Breast epithelium (tissue), 4 donors: ENCODE data around the gene CYP2W1. TPM values are rescaled to one million over a fixed set of nuclear protein-coding genes. Genes with fewer than 3 reads are reported as not detected.

ENCODE experiments used
- DNase-seq, 2 donors: peaks; one replicate each; pipeline ENCODE4 v3.0.0-alpha.2; 2019; ENCODE audit warnings: low spot score in 2 of 2
- H3K27ac ChIP-seq, 2 donors: fragments of 200-600 bp; sonication (generic) in 1 of 2; one replicate each; pipeline ENCODE4 v1.5.1; 2016 to 2019; ENCODE audit warnings: mild to moderate bottlenecking in 1 of 2
- H3K27me3 ChIP-seq, 2 donors: fragments of 200-600 bp; sonication (generic) in 1 of 2; one replicate each; pipeline versions ENCODE4 v1.5.1 to v1.6.0; 2017 to 2019; ENCODE audit warnings: control low read depth in 1 of 2, mild to moderate bottlenecking in 1 of 2
- H3K36me3 ChIP-seq: fragments of 200-600 bp; one replicate; pipeline ENCODE4 v1.5.1; 2019
- H3K4me1 ChIP-seq, 2 donors: fragments of 200-600 bp; sonication (generic); one replicate each; pipeline ENCODE4 v1.5.1; 2016 to 2019; ENCODE audit warnings: control low read depth in 1 of 2
- H3K4me3 ChIP-seq, 3 donors: fragments of 200-600 bp; sonication (generic); 1 replicate in 2 of 3; 2 replicates in 1 of 3; pipeline ENCODE4 v1.5.1; 2016 to 2019; ENCODE audit warnings: mild to moderate bottlenecking in 3 of 3, moderate library complexity in 2 of 3
- H3K9me3 ChIP-seq, 2 donors: fragments of 200-600 bp; sonication (generic) in 1 of 2; one replicate each; pipeline ENCODE4 v1.5.1; 2016 to 2019; ENCODE audit warnings: control low read depth in 1 of 2
- POLR2A ChIP-seq: fragments of 450-650 bp; IDR thresholded peaks from one replicate; pipeline ENCODE4 v1.6.1; 2016; ENCODE audit warnings: antibody characterized with exemption, mild to moderate bottlenecking, moderate library complexity
- POLR2AphosphoS5 ChIP-seq, 3 donors: sonication (generic); formaldehyde crosslinking; IDR thresholded peaks; one replicate each; pipeline ENCODE4 v1.6.1; 2017; ENCODE audit warnings: antibody characterized with exemption in 3 of 3
- intact Hi-C: fragments of 100-400 bp; cut with DNase I; formaldehyde crosslinking; loops from one replicate; pipeline ENCODE4 v1.15.1; 2023; ENCODE audit warnings: low total_unique reads
- total RNA-seq, 3 donors: library from RNA; depleted of rRNA; stranded (reverse); fragments of >200 nt; gene quantifications; one replicate each; pipeline ENCODE4 v1.1.0, GENCODE V29; 2016
- TF ChIP-seq, protein P1 (sequence below), 3 donors: fragments of 450-650 bp; IDR thresholded peaks; one replicate each; pipeline ENCODE4 v1.5.1; 2016 to 2017; ENCODE audit warnings: antibody characterized with exemption in 3 of 3, mild to moderate bottlenecking in 3 of 3, moderate library complexity in 3 of 3

The CYP2W1 gene
- total RNA-seq, 3 donors from 2014 or later, result not detected

DNA sequence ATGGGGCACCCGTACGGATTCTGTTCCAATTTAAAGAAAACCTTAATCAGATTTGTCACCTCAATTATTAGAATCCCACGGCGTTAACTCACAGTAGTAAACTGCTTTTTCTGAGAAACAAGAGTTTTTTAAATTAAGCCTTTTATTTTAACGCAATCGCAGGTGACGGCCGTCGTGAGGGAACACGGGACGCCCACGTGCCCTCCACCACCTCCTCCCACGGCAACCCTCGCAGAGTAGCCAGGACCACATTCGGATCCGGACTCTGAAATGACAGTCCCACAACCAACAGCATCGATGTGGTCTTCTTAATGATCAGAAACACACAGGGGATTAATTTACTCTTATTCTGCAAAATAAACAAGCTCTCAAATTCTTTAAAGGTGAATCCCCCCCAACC is 39.4 kb downstream of the CYP2W1 start:
- Histone ChIP-seq H3K27me3 (no peaks in the 10 kb centered on the region), H3K36me3 (no peaks in the 10 kb centered on the region), H3K4me1 (no peaks in the 10 kb centered on the region), H3K9me3 (no peaks in the 10 kb centered on the region), H3K27ac (no peak overlapping the region), H3K4me3 (no peak overlapping the region)
- no peak for DNase-seq
- no peak for TF ChIP-seq POLR2AphosphoS5 (IDR thresholded peaks at IDR 0.05)
- no peak for TF ChIP-seq POLR2A
- intact Hi-C loops, result no loop called here

DNA sequence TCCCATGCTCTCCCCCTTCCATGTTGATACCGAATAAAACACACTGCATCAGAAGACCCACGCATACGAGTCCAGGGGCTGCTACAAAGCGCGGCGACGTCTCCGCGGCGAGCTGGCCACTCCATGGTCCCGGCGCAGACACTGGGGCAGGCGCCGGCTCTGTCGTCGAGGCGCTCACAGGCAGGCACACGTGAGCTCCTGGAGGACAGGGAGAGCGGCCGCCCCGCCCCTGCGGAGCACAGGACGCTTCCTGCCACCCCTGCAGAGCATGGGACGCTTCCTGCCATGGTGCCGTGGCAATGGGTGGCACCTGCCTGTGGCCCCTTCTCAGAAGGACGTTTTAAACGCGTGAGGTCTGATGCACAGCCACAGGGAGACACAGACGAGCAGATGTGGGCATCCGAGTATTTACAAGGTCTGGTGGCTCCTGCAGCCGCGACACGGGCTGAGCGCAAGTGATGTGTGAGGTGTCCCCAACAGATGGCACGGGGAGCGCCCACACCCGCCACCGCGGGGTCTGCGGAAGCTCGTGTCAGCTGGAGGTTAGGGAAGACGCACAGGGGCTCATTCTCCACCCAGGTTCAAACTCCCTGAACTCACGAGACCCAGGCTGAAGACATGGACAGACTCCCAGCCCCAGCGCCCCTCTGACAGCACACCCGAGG is 40.0 kb downstream of the CYP2W1 start:
- H3K36me3 ChIP-seq, result no peaks in the 10 kb centered on the region
- H3K4me1 ChIP-seq, result no peaks in the 10 kb centered on the region

DNA sequence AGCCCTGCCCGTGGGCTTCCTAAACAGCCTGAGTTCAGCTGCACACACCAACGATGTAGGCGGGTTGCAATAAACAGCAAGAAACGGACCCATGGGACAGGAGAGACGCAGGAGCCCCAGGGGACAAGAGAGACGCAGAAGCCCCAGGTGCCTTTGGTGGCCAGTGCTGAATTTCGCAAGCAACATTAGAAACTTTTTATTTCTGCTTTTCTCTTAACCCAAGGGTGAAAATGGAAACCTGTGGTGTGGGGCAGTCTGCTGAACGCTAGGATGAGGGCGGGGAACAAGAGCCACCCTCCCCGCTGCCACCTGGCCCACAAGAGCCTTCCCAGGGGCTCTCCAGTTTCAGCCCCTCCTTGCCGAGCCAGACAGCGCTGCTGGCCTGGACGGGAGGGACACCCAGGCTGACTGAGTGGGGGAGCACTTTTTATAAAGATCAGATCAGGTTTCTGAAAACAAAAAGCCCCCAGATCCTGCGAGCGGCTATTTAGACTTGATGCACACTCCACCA is 41.4 kb downstream of the CYP2W1 start:
- no peaks in the 10 kb centered on the region for H3K27me3 ChIP-seq
- H3K4me3 ChIP-seq, result no peak overlapping the region
- no peaks in the 10 kb centered on the region for H3K9me3 ChIP-seq
- no peak overlapping the region for H3K27ac ChIP-seq
- H3K36me3 ChIP-seq, result no peaks in the 10 kb centered on the region
- TF ChIP-seq, protein P1, sequence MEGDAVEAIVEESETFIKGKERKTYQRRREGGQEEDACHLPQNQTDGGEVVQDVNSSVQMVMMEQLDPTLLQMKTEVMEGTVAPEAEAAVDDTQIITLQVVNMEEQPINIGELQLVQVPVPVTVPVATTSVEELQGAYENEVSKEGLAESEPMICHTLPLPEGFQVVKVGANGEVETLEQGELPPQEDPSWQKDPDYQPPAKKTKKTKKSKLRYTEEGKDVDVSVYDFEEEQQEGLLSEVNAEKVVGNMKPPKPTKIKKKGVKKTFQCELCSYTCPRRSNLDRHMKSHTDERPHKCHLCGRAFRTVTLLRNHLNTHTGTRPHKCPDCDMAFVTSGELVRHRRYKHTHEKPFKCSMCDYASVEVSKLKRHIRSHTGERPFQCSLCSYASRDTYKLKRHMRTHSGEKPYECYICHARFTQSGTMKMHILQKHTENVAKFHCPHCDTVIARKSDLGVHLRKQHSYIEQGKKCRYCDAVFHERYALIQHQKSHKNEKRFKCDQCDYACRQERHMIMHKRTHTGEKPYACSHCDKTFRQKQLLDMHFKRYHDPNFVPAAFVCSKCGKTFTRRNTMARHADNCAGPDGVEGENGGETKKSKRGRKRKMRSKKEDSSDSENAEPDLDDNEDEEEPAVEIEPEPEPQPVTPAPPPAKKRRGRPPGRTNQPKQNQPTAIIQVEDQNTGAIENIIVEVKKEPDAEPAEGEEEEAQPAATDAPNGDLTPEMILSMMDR (IDR thresholded peaks at IDR 0.05), result no peak
- TF ChIP-seq POLR2AphosphoS5 (IDR thresholded peaks at IDR 0.05), result no peak
- TF ChIP-seq POLR2A, result no peak
- no peak for DNase-seq
- intact Hi-C loops, result no loop called here
- H3K4me1 ChIP-seq, result peaks cover 0 to 6% of the 10 kb centered on the region in 2 donors

More for the DNA sequence above, 40.0 kb downstream of the CYP2W1 start:
- Histone ChIP-seq H3K27ac (no peak overlapping the region), H3K27me3 (no peaks in the 10 kb centered on the region), H3K4me3 (no peak overlapping the region), H3K9me3 (no peaks in the 10 kb centered on the region)
- intact Hi-C loops, result no loop called here
- DNase-seq, result no peak
- no peak for TF ChIP-seq POLR2AphosphoS5 (IDR thresholded peaks at IDR 0.05)
- TF ChIP-seq POLR2A, result no peak
- TF ChIP-seq, protein P1 (IDR thresholded peaks at IDR 0.05), result no peak

DNA sequence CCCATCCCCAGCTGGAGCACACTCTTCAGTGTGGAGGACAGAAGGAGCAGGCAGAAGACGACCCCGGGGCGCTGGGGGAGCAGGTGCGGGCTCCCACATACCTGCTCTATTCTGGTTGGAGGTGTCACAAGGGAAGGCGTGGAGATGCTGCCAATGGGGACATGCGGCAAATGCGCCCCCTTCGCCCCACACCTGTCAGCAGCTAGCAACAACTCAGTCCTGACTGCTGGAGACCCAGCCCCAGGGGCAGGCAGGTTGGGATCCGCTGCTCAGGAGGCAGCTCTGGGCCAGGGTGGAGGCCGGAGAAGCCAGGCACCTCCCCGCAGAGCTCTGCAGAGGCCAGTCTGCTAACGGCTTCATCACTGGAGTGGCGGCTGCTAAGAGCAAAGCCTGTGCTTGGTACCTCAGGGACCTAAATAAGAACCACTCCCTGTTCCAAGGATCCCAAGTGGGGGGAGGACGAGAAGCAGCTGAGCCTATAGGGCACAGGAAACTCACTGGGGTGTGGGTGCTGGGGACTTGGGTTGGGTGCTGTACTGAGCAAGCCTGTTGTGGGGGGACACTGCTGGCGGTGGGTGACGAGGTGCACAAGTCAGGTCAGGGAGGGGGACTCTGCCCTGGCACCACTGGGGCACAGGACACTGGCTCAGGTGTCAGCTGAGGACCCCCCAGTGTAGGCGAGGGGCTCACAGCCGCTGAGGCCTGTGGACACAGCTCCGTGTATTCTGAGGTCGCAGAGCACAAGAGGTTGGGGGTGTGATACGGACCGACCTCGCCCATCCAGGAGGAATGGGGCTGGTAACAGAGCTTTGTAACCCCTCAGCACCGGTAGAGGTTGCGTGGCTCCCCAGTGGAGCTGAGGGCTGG is 42.1 kb downstream of the CYP2W1 start:
- peaks cover 0 to 8% of the 10 kb centered on the region in 2 donors for H3K4me1 ChIP-seq

DNA sequence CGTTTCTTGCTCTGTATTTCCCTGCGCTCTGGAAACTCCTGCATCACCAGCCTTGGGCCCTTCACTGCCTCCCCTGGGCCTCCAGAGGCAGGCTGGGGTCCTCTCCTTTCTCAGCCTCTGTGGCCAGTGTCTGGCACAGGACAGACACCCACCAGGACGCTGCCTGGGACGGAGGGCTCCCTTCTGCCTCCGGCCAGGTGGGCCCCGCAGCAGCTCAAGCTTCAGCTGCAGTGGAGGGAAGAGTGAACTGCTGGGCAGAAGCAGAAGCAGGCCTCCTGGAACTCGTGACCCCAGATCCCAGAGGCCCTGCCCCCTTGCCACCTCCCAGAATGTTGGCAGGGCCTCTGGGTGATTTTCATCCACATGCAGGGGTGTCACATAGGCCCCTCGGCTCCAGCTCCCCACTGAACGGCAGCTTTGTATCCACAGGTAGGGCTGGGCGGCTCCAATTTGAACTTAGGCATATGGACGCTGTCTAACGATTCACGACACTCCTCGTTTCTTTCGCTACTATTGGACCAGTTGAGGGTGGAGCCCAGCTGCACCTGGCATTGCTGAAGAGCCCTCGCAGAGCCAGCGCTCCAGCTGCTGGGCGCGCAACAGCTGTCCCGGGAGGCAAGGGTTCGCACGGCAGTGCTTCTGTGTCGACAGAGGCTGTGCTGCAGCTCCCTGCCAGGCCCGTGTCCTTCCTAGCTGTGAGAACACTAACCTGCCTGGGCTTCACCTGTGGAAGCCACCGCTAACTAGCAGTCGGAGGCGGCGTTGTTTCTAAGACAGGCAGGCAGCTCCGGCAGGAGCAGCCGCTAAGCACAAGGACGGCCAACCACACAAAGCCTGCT is 43.0 kb downstream of the CYP2W1 start:
- TF ChIP-seq POLR2AphosphoS5 (IDR thresholded peaks at IDR 0.05) (no peak), POLR2A (no peak)
- TF ChIP-seq, protein P1 (IDR thresholded peaks at IDR 0.05), result no peak
- Histone ChIP-seq H3K9me3 (no peaks in the 10 kb centered on the region), H3K4me3 (no peak overlapping the region), H3K27ac (no peak overlapping the region), H3K36me3 (no peaks in the 10 kb centered on the region), H3K4me1 (peaks cover 0 to 8% of the 10 kb centered on the region in 2 donors), H3K27me3 (no peaks in the 10 kb centered on the region)
- intact Hi-C loops, result no loop called here
- no peak for DNase-seq

More for the DNA sequence above, 42.1 kb downstream of the CYP2W1 start:
- no peaks in the 10 kb centered on the region for H3K9me3 ChIP-seq
- no peak for TF ChIP-seq POLR2A
- TF ChIP-seq, protein P1 (IDR thresholded peaks at IDR 0.05), result no peak
- TF ChIP-seq POLR2AphosphoS5 (IDR thresholded peaks at IDR 0.05), result no peak
- H3K4me3 ChIP-seq, result no peak overlapping the region
- DNase-seq, result no peak
- intact Hi-C loops, result no loop called here
- no peak overlapping the region for H3K27ac ChIP-seq
- no peaks in the 10 kb centered on the region for H3K36me3 ChIP-seq
- no peaks in the 10 kb centered on the region for H3K27me3 ChIP-seq
